Measurements from ENCODE around the gene FOSB. TPM values are rescaled to one million over a fixed set of nuclear protein-coding genes. Genes with fewer than 3 reads are reported as not detected.
A peak's percentile ranks its signal among the peaks of the same experiment; 100 is the strongest.

Gene FOSB
- total and polyA plus RNA-seq, 9 of the 15 experiments (the other 6 are each of a cell fraction or from before 2014, with no cell fraction given) = 0.11 to 2.7 (median 0.73) TPM

GRCh38 chr19:45460807-45461347 is 6.9 kb upstream of the FOSB start:
- H3K4me1 ChIP-seq (replicated peaks in 1 of 2; ENCODE audit: control insufficient read depth in 2 of 2, insufficient read depth in 2 of 2, low read length in 2 of 2) = peaks cover 13% of the 10 kb centered on the region in 2 experiments
- no peaks in the 10 kb centered on the region for H3K9me1 ChIP-seq (ENCODE audit: control insufficient read depth, insufficient read depth, low read length)
- TF ChIP-seq ZC3H4 (CRISPR knock-in tag; IDR thresholded peaks at IDR 0.05; ENCODE audit: borderline replicate concordance) (peak; percentile 24; the same call in 1 of the 2 replicates), BHLHE40 (IDR thresholded peaks at IDR 0.05; ENCODE audit: low read length) (peak; percentile 67; the same call in 1 of the 2 replicates), CREM (IDR thresholded peaks at IDR 0.05; ENCODE audit: low read depth) (no peak), ZNF23 (CRISPR knock-in tag; IDR thresholded peaks at IDR 0.05) (no peak), NCOA2 (IDR thresholded peaks at IDR 0.05; ENCODE audit: partially characterized antibody in 2 of 2) (no peak), CBFB (CRISPR knock-in tag; IDR thresholded peaks at IDR 0.05) (no peak), RBM39 (optimal IDR thresholded peaks at IDR 0.05; ENCODE audit: low read depth, low read length) (no peak), ZFP36 (IDR thresholded peaks at IDR 0.05; ENCODE audit: low read depth, low read length, partially characterized antibody) (peak; percentile 65), ARNT (IDR thresholded peaks at IDR 0.05) (no peak)
- intact Hi-C loops (cut with micrococcal nuclease) (no loop called here), in situ Hi-C loops (cut with MboI) (no loop called here)
- H3K9me3 ChIP-seq (replicated peaks; ENCODE audit: control insufficient read depth, insufficient read depth, low read depth, low read length) = no peaks in the 10 kb centered on the region
- H3K36me3 ChIP-seq (ENCODE audit: control insufficient read depth, insufficient read depth, low read length) = no peaks in the 10 kb centered on the region
- no peaks in the 10 kb centered on the region for H3K27me3 ChIP-seq (ENCODE audit: control insufficient read depth in 2 of 2, insufficient read depth in 2 of 2, low read length in 2 of 2)
- H2AFZ ChIP-seq (ENCODE audit: low read depth, low read length) = no peak overlapping the region
- BruUV-seq (replicated peaks) = no TSS peak
- H4K20me1 ChIP-seq (replicated peaks; ENCODE audit: control insufficient read depth, insufficient read depth, low read length) = no peaks in the 10 kb centered on the region
- no peaks in the 10 kb centered on the region for H3K79me2 ChIP-seq (ENCODE audit: control insufficient read depth, insufficient read depth, low read length)
- H3K4me2 ChIP-seq (ENCODE audit: insufficient read depth, low read length) = no peak overlapping the region
- no peak overlapping the region for H3K4me3 ChIP-seq
- POLR2A ChIA-PET = interaction anchor here (1.1 kb wide), 1 partner anchor 9 kb away, joined by 3 read pairs; no protein-coding TSS in a partner anchor
- FAIRE-seq (no peak), DNase-seq (ENCODE audit: extremely low read depth in 1 of 4, low spot score in 3 of 4) (no peak), ATAC-seq (no peak)
- H3K9ac ChIP-seq (ENCODE audit: insufficient read depth in 1 of 2, low read depth in 2 of 2, low read length in 2 of 2) = peak overlapping the region in 1 of 2 experiments; percentile 54; a peak in 1 of 4 replicates
- CTCF ChIA-PET (ENCODE audit: low intra/inter-chr PET ratio) = no interaction called here
- H3K27ac ChIP-seq (ENCODE audit: extremely low read depth, low read depth, low read length) = no peak overlapping the region
- 40% methylated on average over 8 of the region's 8 CpGs for WGBS (ENCODE audit: insufficient coverage, low coverage, missing lambda C conversion rate)
